ENCODE results near the gene SLC38A9.
"Not testable (repeated sequence)": the region's sequence is repeated elsewhere in the genome, so short reads cannot be mapped to it uniquely, and the experiment has no call there.

Gene SLC38A9

GRCh38 chr5:55712023-55712859, at the start of gene SLC38A9:
Gene SLC38A9 (minus strand): TSS chr5:55712324. CDS start chr5:55697958, 14,366 bp downstream.
- peak; percentile 95 for DNase-seq (ENCODE audit: low read depth)
- H3K4me3 ChIP-seq (ENCODE audit: low read depth, low read length): peak within 1 kb of the TSS; percentile 93
- TF ChIP-seq POLR2A (IDR thresholded peaks at IDR 0.05; ENCODE audit: extremely low read depth, insufficient read length): peak; percentile 87
- no peak for TF ChIP-seq CTCF (IDR thresholded peaks at IDR 0.05; ENCODE audit: low read depth, low read length)
- TF ChIP-seq MYC (IDR thresholded peaks at IDR 0.05; ENCODE audit: low read depth, low read length): 0 out of 2 replicates have a peak, but pooled peaks have one; percentile 42
- TF ChIP-seq MAX (IDR thresholded peaks at IDR 0.05; ENCODE audit: low read depth, low read length): peak; percentile 44

DNA sequence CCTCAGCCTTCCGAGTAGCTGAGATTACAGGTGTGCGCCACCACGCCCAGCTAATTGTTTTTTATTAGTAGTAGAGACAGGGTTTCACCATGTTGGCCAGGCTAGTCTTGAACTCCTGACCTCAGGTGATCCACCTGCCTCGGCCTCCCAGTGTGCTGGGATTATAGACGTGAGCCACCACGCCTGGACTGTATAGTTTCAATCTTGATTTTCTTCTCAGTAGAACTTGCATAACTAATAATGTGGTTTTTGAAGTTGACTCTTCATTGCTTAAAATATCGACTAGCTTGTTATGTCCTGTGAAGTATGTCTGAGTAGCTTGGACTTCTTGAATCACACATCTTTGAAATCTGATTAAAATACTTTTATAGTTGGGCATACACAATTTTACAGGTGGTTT, 49.6 kb upstream of the SLC38A9 start:
- not testable (repeated sequence) for DNase-seq (ENCODE audit: low read depth)

GRCh38 chr5:55758714-55759113, 46.6 kb upstream of the SLC38A9 start:
- DNase-seq (ENCODE audit: low read depth): no peak
- H3K4me3 ChIP-seq (ENCODE audit: low read depth, low read length): no peak overlapping the region
- TF ChIP-seq CTCF (IDR thresholded peaks at IDR 0.05; ENCODE audit: low read depth, low read length): no peak
- TF ChIP-seq MAX (IDR thresholded peaks at IDR 0.05; ENCODE audit: low read depth, low read length): no peak
- no peak for TF ChIP-seq MYC (IDR thresholded peaks at IDR 0.05; ENCODE audit: low read depth, low read length)
- no peak for TF ChIP-seq POLR2A (IDR thresholded peaks at IDR 0.05; ENCODE audit: extremely low read depth, insufficient read length)

More for the DNA sequence above, 49.6 kb upstream of the SLC38A9 start:
- not testable (repeated sequence) for H3K4me3 ChIP-seq (ENCODE audit: low read depth, low read length)

DNA sequence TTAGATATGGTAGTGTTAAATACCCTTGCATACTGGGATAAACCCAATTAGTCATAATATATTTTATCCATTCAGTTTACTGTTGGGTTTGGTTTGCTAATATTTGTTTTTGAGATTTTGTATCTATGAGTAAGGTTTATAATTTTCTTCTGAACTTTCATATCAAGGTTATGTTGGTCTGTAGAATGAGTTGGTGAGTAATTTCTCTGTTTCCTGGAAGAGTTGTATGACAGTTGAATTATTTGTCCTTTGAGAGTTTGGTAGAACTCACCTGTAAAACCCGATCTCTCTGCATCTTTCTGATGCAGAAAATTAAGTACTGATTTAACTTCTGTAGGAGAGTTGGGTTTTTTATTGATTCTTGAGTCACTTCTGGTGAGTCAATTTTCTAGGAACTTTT, 46.1 kb upstream of the SLC38A9 start:
- H3K4me3 ChIP-seq (ENCODE audit: low read depth, low read length): no peak overlapping the region
- no peak for DNase-seq (ENCODE audit: low read depth)
- TF ChIP-seq MAX (IDR thresholded peaks at IDR 0.05; ENCODE audit: low read depth, low read length) (no peak), POLR2A (IDR thresholded peaks at IDR 0.05; ENCODE audit: extremely low read depth, insufficient read length) (no peak), CTCF (IDR thresholded peaks at IDR 0.05; ENCODE audit: low read depth, low read length) (no peak), MYC (IDR thresholded peaks at IDR 0.05; ENCODE audit: low read depth, low read length) (no peak)

GRCh38 chr5:55750499-55750898, 38.4 kb upstream of the SLC38A9 start:
- no peak overlapping the region for H3K4me3 ChIP-seq (ENCODE audit: low read depth, low read length)
- TF ChIP-seq MAX (IDR thresholded peaks at IDR 0.05; ENCODE audit: low read depth, low read length) (no peak), POLR2A (IDR thresholded peaks at IDR 0.05; ENCODE audit: extremely low read depth, insufficient read length) (no peak), CTCF (IDR thresholded peaks at IDR 0.05; ENCODE audit: low read depth, low read length) (no peak), MYC (IDR thresholded peaks at IDR 0.05; ENCODE audit: low read depth, low read length) (no peak)
- no peak for DNase-seq (ENCODE audit: low read depth)

GRCh38 chr5:55750063-55750462, 37.9 kb upstream of the SLC38A9 start:
- TF ChIP-seq POLR2A (IDR thresholded peaks at IDR 0.05; ENCODE audit: extremely low read depth, insufficient read length) (no peak), MAX (IDR thresholded peaks at IDR 0.05; ENCODE audit: low read depth, low read length) (no peak), MYC (IDR thresholded peaks at IDR 0.05; ENCODE audit: low read depth, low read length) (no peak), CTCF (IDR thresholded peaks at IDR 0.05; ENCODE audit: low read depth, low read length) (no peak)
- no peak for DNase-seq (ENCODE audit: low read depth)

More at GRCh38 chr5:55750063-55750462, 37.9 kb upstream of the SLC38A9 start:
- no peak overlapping the region for H3K4me3 ChIP-seq (ENCODE audit: low read depth, low read length)

Measured in NB4 (cell line).